HG03558 (cell line): ENCODE measurements around the gene TBX6.
"Not testable (repeated sequence)": the region's sequence is repeated elsewhere in the genome, so short reads cannot be mapped to it uniquely, and the experiment has no call there.

ENCODE experiments used
- ATAC-seq: cut with Tn5 transposase; IDR thresholded peaks from one replicate; pipeline ENCODE4 v1.9.1; 2021; ENCODE audit warnings: moderate number of reproducible peaks; ENCODE audit not compliant: unreplicated experiment; ENCODE audit errors: extremely low read depth

Gene TBX6

DNA sequence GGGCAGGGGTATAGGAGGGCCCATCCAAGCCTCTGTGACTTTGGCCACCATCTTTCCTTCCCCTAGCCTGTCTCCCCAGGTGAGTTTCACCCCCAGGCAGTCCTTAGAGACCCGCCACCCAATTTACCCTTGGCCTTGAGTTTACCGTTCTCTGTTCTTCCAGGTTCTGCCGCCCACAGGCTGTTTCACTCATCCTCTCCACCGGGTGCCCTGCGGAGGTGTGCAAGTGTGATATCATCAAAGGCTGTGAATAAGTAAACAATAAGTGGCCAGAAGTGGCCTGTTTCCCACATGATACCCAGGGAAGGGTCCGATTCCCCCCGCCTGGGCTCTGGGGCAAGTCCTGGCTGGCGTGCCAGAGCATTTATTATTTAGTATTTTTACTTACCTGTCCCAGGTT, 45.5 kb downstream of the TBX6 start:
- ATAC-seq, result no peak

DNA sequence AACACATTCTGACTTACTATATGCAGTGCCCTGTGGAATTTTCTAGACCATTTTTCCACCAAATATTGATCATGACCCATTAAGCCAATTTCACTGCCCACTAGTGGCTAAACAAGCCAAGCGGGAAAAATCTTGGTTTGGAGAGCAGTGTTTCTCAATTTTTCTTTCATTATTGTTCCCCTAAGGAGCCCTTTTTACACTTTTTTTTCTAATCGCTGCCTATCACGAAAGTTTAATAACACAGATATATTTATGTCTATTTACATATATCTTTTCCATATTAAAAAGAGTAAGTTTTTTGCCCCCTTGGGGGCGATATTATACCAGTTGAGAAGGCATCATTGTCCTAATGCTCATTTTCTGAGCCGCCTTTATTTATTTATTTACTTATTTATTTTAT, 49.9 kb downstream of the TBX6 start:
- no peak for ATAC-seq

DNA sequence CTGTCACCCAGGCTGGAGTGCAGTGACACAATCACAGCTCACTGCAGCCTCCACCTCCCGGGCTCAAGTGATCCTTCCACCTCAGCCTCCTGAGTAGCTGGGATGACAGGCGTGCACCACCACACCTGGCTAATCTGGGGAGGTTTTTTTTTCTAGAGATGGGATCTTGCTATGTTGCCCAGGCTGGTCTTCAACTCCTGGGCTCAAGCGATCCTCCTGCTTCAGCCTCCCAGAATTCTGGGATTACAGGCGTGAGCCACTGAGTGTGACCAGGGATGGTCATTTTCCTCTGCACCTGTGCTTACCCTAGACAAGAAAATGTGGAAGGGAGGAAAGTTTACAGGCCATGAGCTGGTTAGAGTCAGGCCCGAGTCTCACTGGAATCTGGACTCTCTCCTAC, 51.0 kb downstream of the TBX6 start:
- ATAC-seq, result not testable (repeated sequence)

DNA sequence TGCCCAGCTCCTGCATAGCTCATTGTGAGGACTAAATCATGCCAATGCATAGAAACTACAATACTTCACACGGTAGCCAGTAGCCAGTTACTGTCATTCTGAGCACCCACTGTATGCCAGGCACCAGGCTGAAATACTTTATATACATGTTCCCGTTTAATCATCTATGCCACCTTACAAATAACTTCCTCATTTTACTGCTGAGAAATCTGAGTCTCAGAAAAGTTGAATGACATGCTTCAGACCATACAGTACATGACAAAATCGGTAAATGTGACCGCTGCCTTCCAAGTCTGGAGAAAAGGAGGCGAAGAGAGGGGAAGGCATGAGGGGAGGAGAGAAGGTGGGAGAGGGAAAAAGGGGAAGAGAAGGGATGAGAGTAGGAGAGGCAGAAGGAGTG, 51.5 kb downstream of the TBX6 start:
- no peak for ATAC-seq
